K562 (cell line): Measurements from ENCODE around the gene COPS8. TPM values are rescaled to one million over a fixed set of nuclear protein-coding genes. Genes with fewer than 3 reads are reported as not detected.
A peak's percentile ranks its signal among the peaks of the same experiment; 100 is the strongest.

ENCODE experiments used
- ATAC-seq: fragments of 200-7000 bp; cut with Tn5 transposase; 3 replicates; pipeline ENCODE4 v1.9.1; 2020; ENCODE audit warnings: moderate library complexity
- BruUV-seq: library from RNA; stranded (reverse); fragments of 400-500 nt; replicated peaks from 2 replicates; lab custom pipeline; 2021; lab: Mats Ljungman, UMichigan
- CTCF ChIA-PET: fragments of 300-600 bp; formaldehyde crosslinking; extraction: SDS; loops from one replicate; lab custom pipeline; 2021; ENCODE audit warnings: low intra/inter-chr PET ratio; lab: Yijun Ruan, JAX
- POLR2A ChIA-PET: fragments of 300-600, 350-650 bp; sonication (Branson Sonifier 250); formaldehyde crosslinking; extraction: SDS; loops from one replicate; lab custom pipeline; 2021; ENCODE audit warnings: antibody characterized with exemption, inconsistent platforms; lab: Yijun Ruan, JAX
- DNase-seq, 4 experiments: peaks; one replicate each; pipeline versions ENCODE4 v3.0.0 to v3.0.0-alpha.2; 2011 to 2018; ENCODE audit warnings: low spot score in 3 of 4, mixed read lengths in 3 of 4; ENCODE audit errors: extremely low read depth in 1 of 4
- FAIRE-seq: peaks from 2 replicates; lab custom pipeline; 2011; peaks lifted over from hg19 to GRCh38; lab: Jason Lieb, UNC
- H2AFZ ChIP-seq: 2 replicates; pipeline ENCODE4 v1.6.0; 2011; ENCODE audit warnings: low read depth, low read length, control low read depth, inconsistent platforms
- H3K27ac ChIP-seq: fragments of 200-600 bp; 3 replicates; pipeline ENCODE4 v1.8.0; 2011; ENCODE audit warnings: low read depth, mild to moderate bottlenecking, control low read depth, inconsistent platforms, low read length, moderate library complexity, mixed read lengths; ENCODE audit errors: extremely low read depth
- H3K27me3 ChIP-seq, 2 experiments: fragments of 300-600 bp in 1 of 2; 2 replicates in 1 of 2; 3 replicates in 1 of 2; pipeline versions ENCODE4 v1.6.0 to v1.8.0; 2011; ENCODE audit warnings: inconsistent platforms in 2 of 2, low read length in 2 of 2, mild to moderate bottlenecking in 1 of 2, mixed read lengths in 1 of 2, moderate library complexity in 1 of 2; ENCODE audit not compliant: control insufficient read depth in 2 of 2, insufficient read depth in 2 of 2
- H3K36me3 ChIP-seq: fragments of 300-600 bp; 3 replicates; pipeline ENCODE4 v1.8.0; 2011; ENCODE audit warnings: mild to moderate bottlenecking, low read length, inconsistent platforms; ENCODE audit not compliant: control insufficient read depth, insufficient read depth
- H3K4me1 ChIP-seq, 2 experiments: fragments of 200-600 bp in 1 of 2; replicated peaks in 1 of 2; 2 replicates in 1 of 2; 3 replicates in 1 of 2; pipeline versions ENCODE4 v1.5.1 to v1.8.0; 2011; ENCODE audit warnings: inconsistent platforms in 2 of 2, low read length in 2 of 2, mild to moderate bottlenecking in 1 of 2, mixed read lengths in 1 of 2, moderate library complexity in 1 of 2; ENCODE audit not compliant: control insufficient read depth in 2 of 2, insufficient read depth in 2 of 2
- H3K4me2 ChIP-seq: 2 replicates; pipeline ENCODE4 v1.6.1; 2011; ENCODE audit warnings: low read length, control low read depth, inconsistent platforms, mixed read lengths; ENCODE audit not compliant: insufficient read depth
- H3K4me3 ChIP-seq: fragments of 200-600 bp; sonication (generic), shearing (Covaris generic); 2 replicates; pipeline ENCODE4 v1.5.1; 2016; ENCODE audit warnings: control low read depth, inconsistent platforms
- H3K79me2 ChIP-seq: fragments of 200-600 bp; 3 replicates; pipeline ENCODE4 v1.8.0; 2011; ENCODE audit warnings: low read length, inconsistent platforms; ENCODE audit not compliant: control insufficient read depth, insufficient read depth
- H3K9ac ChIP-seq, 2 experiments: 2 replicates each; pipeline versions ENCODE4 v1.6.0 to v1.6.1; 2011; ENCODE audit warnings: low read depth in 2 of 2, low read length in 2 of 2, control low read depth in 1 of 2, inconsistent platforms in 1 of 2, mild to moderate bottlenecking in 1 of 2, mixed read lengths in 1 of 2; ENCODE audit not compliant: insufficient read depth in 1 of 2
- H3K9me1 ChIP-seq: one replicate; pipeline ENCODE4 v1.6.0; 2011; ENCODE audit warnings: inconsistent platforms, mild to moderate bottlenecking, low read length, moderate library complexity; ENCODE audit not compliant: control insufficient read depth, insufficient read depth
- H3K9me3 ChIP-seq: replicated peaks from 2 replicates; pipeline ENCODE4 v1.5.1; 2011; ENCODE audit warnings: low read depth, low read length, inconsistent platforms; ENCODE audit not compliant: control insufficient read depth, insufficient read depth
- H4K20me1 ChIP-seq: replicated peaks from 2 replicates; pipeline ENCODE4 v1.6.1; 2011; ENCODE audit warnings: low read length, inconsistent platforms, mixed read lengths; ENCODE audit not compliant: control insufficient read depth, insufficient read depth
- ADNP ChIP-seq: fragments of 200-800 bp; sonication (Bioruptor generic); IDR thresholded peaks from 2 replicates; pipeline ENCODE4 v1.6.1; 2016; ENCODE audit warnings: missing genetic modification characterization, missing compliant biosample characterization
- GABPA ChIP-seq: fragments of 200-800 bp; sonication (Bioruptor generic); conservative IDR thresholded peaks from 2 replicates; pipeline ENCODE4 v1.6.1; 2016; ENCODE audit warnings: low read depth, missing genetic modification characterization, missing compliant biosample characterization
- ZFPM2 ChIP-seq: fragments of 250-450 bp; sonication (Bioruptor Pico); IDR thresholded peaks from 2 replicates; pipeline ENCODE4 v1.5.1; 2022; ENCODE audit warnings: mild to moderate bottlenecking
- ZNF318 ChIP-seq, 2 experiments: fragments of 450-650 bp; IDR thresholded peaks; 2 replicates each; pipeline ENCODE4 v1.6.1; 2016; ENCODE audit warnings: mild to moderate bottlenecking in 2 of 2, borderline replicate concordance in 1 of 2, low read depth in 1 of 2, moderate library complexity in 1 of 2
- ZNF583 ChIP-seq: fragments of 250-450 bp; sonication (Bioruptor Pico); IDR thresholded peaks from 2 replicates; pipeline ENCODE4 v1.4.0; 2020
- ZNF77 ChIP-seq: fragments of 250-450 bp; sonication (Bioruptor Pico); IDR thresholded peaks from 2 replicates; pipeline ENCODE4 v1.5.0; 2020
- WGBS: fragments of 100-300 bp; shearing (Covaris generic); methylation state at CpG from one replicate; pipeline ENCODE4 v1.1.6; 2016; ENCODE audit warnings: low coverage, mixed read lengths; ENCODE audit not compliant: insufficient coverage; ENCODE audit errors: missing lambda C conversion rate; 5-methylcytosine and 5-hydroxymethylcytosine counted together
- in situ Hi-C: fragments of 300-500 bp; cut with MboI; formaldehyde crosslinking; loops from 4 replicates; pipeline ENCODE4 v1.15.0; 2018; ENCODE audit warnings: inconsistent platforms, mixed read lengths
- intact Hi-C: fragments of 100-400 bp; cut with micrococcal nuclease; formaldehyde crosslinking; loops from 2 replicates; pipeline ENCODE4 v1.14.2; 2022
- polyA plus RNA-seq, 8 experiments: library from polyadenylated mRNA; depleted of rRNA in 4 of 8; stranded (reverse) in 5 of 8; unstranded in 3 of 8; fragments of >200 nt; fragmentation: Nextera tagmentation in 2 of 8; fragmentation: Illumina TruSeq in 1 of 8; extraction: Ambion mirVana in 2 of 8; extraction: Trizol in 1 of 8; gene quantifications; 2 replicates each; pipeline versions ENCODE4 v1.2.1 to v1.2.3, GENCODE V29; 2011 to 2014; ENCODE audit warnings: inconsistent platforms in 1 of 8, missing spikeins in 1 of 8
- total RNA-seq, 7 experiments: library from RNA; depleted of rRNA in 6 of 7; stranded (reverse); fragments of >200 nt in 6 of 7; fragmentation: Illumina TruSeq in 2 of 7; extraction: Trizol in 2 of 7; gene quantifications; 2 replicates each; pipeline versions ENCODE4 v1.2.1 to v1.2.3, GENCODE V29; 2011 to 2021; ENCODE audit warnings: low replicate concordance in 1 of 7

COPS8 gene
- total and polyA plus RNA-seq, 9 of the 15 experiments (the other 6 are each of a cell fraction or from before 2014, with no cell fraction given): 28.2 to 97.3 (median 58.9) TPM

GRCh38 chr2:237075749-237076599 lies 9.7 kb upstream of the COPS8 start:
- Histone ChIP-seq H3K27ac (no peak overlapping the region), H3K4me3 (no peak overlapping the region), H3K9me3 (no peaks in the 10 kb centered on the region), H3K4me2 (no peak overlapping the region), H3K79me2 (no peaks in the 10 kb centered on the region), H4K20me1 (no peaks in the 10 kb centered on the region), H2AFZ (no peak overlapping the region), H3K9me1 (no peaks in the 10 kb centered on the region), H3K9ac (no peak overlapping the region), H3K4me1 (no peaks in the 10 kb centered on the region; a peak in 1 of 5 replicates), H3K27me3 (no peaks in the 10 kb centered on the region), H3K36me3 (no peaks in the 10 kb centered on the region)
- POLR2A ChIA-PET: interaction anchor here (1.0 kb wide), 1 partner anchor 9 kb away, joined by 3 read pairs; no protein-coding TSS in a partner anchor
- DNase-seq (peak in 1 of 4 experiments; percentile 7), FAIRE-seq (no peak), ATAC-seq (no peak)
- CTCF ChIA-PET: no interaction called here
- TF ChIP-seq GABPA (tag) (0 out of 2 replicates have a peak, but pooled peaks have one; percentile 19), ZFPM2 (no peak)
- in situ Hi-C loops: loop anchor here (10.0 kb wide), 1 partner anchor 721 kb away; no protein-coding TSS in a partner anchor
- intact Hi-C loops: no loop called here
- BruUV-seq: no TSS peak
- 16% methylated on average over 5 of the region's 9 CpGs for WGBS

GRCh38 chr2:237081596-237081995 lies 4.1 kb upstream of the COPS8 start:
- ATAC-seq (no peak), DNase-seq (no peak), FAIRE-seq (no peak)
- no peak overlapping the region for H3K9ac ChIP-seq
- no peak overlapping the region for H2AFZ ChIP-seq
- peaks cover 9% of the 10 kb centered on the region for H3K79me2 ChIP-seq
- 0 out of 5 replicates have a peak, but pooled peaks cover 0 to 4% of the 10 kb centered on the region in 2 experiments for H3K4me1 ChIP-seq
- no peaks in the 10 kb centered on the region for H3K9me1 ChIP-seq
- no TSS peak for BruUV-seq
- WGBS: 15% methylated on average over 8 of the region's 8 CpGs
- H3K36me3 ChIP-seq: no peaks in the 10 kb centered on the region
- in situ Hi-C loops: no loop called here
- no peak overlapping the region for H3K4me3 ChIP-seq
- no peak overlapping the region for H3K4me2 ChIP-seq
- H3K9me3 ChIP-seq: no peaks in the 10 kb centered on the region
- intact Hi-C loops: no loop called here
- ChIA-PET CTCF (no interaction called here), POLR2A (no interaction called here)
- no peaks in the 10 kb centered on the region for H3K27me3 ChIP-seq
- no peak overlapping the region for H3K27ac ChIP-seq
- no peaks in the 10 kb centered on the region for H4K20me1 ChIP-seq
- no peak for TF ChIP-seq ZNF318 (IDR thresholded peaks at IDR 0.05; ENCODE audit: borderline replicate concordance in 1 of 2, low read depth in 1 of 2)
- TF ChIP-seq ADNP (tag): no peak
- TF ChIP-seq ZNF77: no peak
- no peak for TF ChIP-seq ZNF583 (CRISPR knock-in tag)
